Measurements from ENCODE around the gene RAG1. TPM values are rescaled to one million over a fixed set of nuclear protein-coding genes. Genes with fewer than 3 reads are reported as not detected.
A peak's percentile ranks its signal among the peaks of the same experiment; 100 is the strongest.

RAG1 gene
- total and polyA plus RNA-seq, 9 donors: 5.8 to 12.4 (median 8.5) TPM

DNA sequence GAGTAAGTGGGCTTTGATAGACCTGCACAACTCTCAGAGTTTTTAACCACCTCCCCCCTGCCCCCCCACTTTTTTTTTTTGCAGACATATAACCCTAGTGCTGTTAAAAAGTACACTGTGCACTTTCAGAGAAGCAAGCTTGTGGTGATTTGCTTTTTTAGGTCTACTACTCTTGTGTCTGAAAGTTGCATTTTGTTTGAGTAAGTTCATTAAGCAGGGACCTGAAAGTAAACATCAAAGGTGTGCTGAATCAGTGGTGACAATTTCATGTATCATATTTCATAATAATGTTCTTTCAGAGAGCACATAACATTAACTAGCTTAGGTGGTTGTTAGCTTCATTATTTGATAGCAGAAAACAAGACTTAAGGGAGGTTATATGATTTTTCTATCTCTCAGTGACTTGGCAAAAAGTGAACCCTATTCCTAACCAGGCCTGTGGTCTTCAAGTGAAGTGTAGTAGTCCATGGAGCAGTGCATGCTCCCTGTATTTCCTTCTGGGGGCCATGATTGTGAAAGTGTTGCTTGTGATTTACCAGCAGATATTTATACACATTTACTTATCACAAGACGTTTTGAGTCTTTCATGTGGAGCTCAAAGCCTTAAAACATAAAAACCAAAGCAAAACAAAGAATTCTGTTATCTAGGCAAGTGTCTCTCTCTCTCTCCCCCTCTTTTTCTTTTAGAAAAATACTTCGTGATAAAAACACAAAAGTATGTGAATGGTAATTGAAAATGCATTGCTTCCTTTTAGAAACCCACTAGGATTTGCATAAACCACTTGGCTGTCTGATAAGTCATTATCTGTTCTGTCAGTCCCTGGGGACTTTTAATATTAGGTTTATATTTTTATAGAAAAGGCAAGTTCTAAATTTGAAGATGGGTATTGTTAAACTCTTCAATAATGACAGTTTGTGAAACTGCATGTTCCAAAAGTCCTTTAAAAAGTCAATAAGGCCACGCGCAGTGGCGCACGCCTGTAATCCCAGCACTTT lies 37.7 kb downstream of the RAG1 start:
- Histone ChIP-seq H3K36me3 (ENCODE audit: control insufficient read depth, insufficient read depth, low read length) (no peaks in the 10 kb centered on the region), H3K27me3 (ENCODE audit: control insufficient read depth, insufficient read depth, low read length) (no peaks in the 10 kb centered on the region), H3K4me1 (ENCODE audit: control insufficient read depth, insufficient read depth, low read length) (no peaks in the 10 kb centered on the region), H3K4me3 (ENCODE audit: low read length) (no peak overlapping the region), H3K27ac (ENCODE audit: low read length) (no peak overlapping the region), H3K9me3 (replicated peaks; ENCODE audit: control insufficient read depth, low read depth, low read length) (no peaks in the 10 kb centered on the region)
- WGBS (ENCODE audit: insufficient coverage): 94% methylated on average over 4 of the region's 6 CpGs
- no peak for DNase-seq

DNA sequence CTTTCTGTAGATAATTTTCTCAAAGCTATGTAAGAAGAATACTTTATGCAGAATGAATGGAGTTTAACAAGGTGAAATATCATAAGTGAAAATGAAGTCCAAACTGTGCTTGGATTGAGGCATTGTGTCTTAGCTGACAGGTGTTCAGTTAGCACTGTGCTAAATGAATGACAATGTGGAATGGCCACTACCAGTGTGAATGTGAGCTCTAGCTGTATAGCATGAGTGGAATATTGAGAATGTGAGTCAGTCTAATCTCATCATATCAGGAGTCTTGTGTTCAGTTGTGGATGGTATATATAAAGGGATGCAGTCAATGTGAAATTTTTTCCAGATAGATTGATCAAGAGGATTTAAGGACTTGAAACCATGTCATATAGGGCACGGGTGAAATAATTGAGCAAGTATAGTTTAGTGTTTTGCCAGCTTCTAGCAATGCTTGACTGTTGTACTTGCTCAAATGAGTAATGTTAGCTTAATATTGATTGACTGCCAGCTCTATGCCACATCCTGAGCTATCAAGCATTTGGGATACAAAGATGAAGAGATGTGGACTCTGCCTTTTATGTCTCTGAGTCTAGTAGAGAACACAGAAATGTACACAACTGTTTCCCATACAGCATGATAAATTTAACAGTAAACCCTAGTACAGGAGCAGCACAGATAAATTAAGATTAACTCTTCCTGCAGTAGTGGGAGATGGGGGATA lies 40.8 kb downstream of the RAG1 start:
- Histone ChIP-seq H3K4me1 (ENCODE audit: control insufficient read depth, insufficient read depth, low read length) (no peaks in the 10 kb centered on the region), H3K27me3 (ENCODE audit: control insufficient read depth, insufficient read depth, low read length) (no peaks in the 10 kb centered on the region), H3K4me3 (ENCODE audit: low read length) (no peak overlapping the region), H3K36me3 (ENCODE audit: control insufficient read depth, insufficient read depth, low read length) (peaks cover 4% of the 10 kb centered on the region), H3K9me3 (replicated peaks; ENCODE audit: control insufficient read depth, low read depth, low read length) (no peaks in the 10 kb centered on the region), H3K27ac (ENCODE audit: low read length) (no peak overlapping the region)
- 89% methylated on average over 1 of the region's 1 CpG for WGBS (ENCODE audit: insufficient coverage)
- DNase-seq: no peak

DNA sequence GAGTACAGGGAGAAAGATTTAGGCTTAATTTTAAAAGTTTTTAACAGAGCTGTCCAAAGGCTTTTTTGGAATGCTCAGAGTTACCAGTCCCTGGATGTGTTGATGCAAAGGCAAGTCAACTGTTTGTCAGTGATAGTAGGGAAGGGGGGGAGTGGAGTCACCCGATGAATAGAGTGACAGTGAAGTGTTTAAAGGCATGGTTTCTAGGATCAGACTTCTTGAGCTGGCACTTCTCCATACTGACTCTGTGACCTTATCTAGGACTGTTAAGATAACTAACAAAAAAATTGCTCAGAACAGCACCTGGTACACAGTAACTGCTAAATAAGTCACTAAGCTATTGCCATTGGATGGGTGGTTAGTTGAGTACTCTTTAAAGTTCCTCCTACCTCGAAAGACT lies 41.6 kb downstream of the RAG1 start:
- DNase-seq: no peak

DNA sequence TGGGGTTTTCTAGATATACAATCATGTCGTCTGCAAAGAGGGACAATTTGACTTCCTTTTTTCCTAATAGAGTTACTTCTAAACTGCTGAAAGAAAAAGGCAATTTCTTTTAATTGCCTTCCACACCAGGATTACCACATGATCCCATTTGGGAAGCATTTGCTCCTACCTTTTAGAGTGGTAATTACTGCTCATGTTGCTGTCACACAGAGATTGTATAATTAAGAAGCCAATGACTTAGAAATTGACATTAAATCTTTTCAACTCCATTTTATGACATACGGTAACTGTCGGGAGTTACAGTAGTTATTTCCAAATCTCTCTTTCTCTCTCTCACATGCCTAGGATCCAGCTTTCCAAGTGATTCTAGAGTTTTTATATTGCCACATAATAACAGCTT lies 48.0 kb downstream of the RAG1 start:
- Histone ChIP-seq H3K36me3 (ENCODE audit: control insufficient read depth, insufficient read depth, low read length) (peaks cover 4% of the 10 kb centered on the region), H3K4me1 (ENCODE audit: control insufficient read depth, insufficient read depth, low read length) (peaks cover 6% of the 10 kb centered on the region), H3K4me3 (ENCODE audit: low read length) (no peak overlapping the region), H3K27me3 (ENCODE audit: control insufficient read depth, insufficient read depth, low read length) (no peaks in the 10 kb centered on the region), H3K27ac (ENCODE audit: low read length) (no peak overlapping the region), H3K9me3 (replicated peaks; ENCODE audit: control insufficient read depth, low read depth, low read length) (no peaks in the 10 kb centered on the region)
- DNase-seq: no peak
- no CpG with 5 or more reads among the region's 3 CpGs for WGBS (ENCODE audit: insufficient coverage)

More for the DNA sequence above, 41.6 kb downstream of the RAG1 start:
- H3K36me3 ChIP-seq (ENCODE audit: control insufficient read depth, insufficient read depth, low read length): peaks cover 4% of the 10 kb centered on the region
- H3K9me3 ChIP-seq (replicated peaks; ENCODE audit: control insufficient read depth, low read depth, low read length): no peaks in the 10 kb centered on the region
- H3K27me3 ChIP-seq (ENCODE audit: control insufficient read depth, insufficient read depth, low read length): no peaks in the 10 kb centered on the region
- H3K4me1 ChIP-seq (ENCODE audit: control insufficient read depth, insufficient read depth, low read length): no peaks in the 10 kb centered on the region
- no peak overlapping the region for H3K4me3 ChIP-seq (ENCODE audit: low read length)
- H3K27ac ChIP-seq (ENCODE audit: low read length): no peak overlapping the region
- WGBS (ENCODE audit: insufficient coverage): no CpG with 5 or more reads among the region's 2 CpGs

DNA sequence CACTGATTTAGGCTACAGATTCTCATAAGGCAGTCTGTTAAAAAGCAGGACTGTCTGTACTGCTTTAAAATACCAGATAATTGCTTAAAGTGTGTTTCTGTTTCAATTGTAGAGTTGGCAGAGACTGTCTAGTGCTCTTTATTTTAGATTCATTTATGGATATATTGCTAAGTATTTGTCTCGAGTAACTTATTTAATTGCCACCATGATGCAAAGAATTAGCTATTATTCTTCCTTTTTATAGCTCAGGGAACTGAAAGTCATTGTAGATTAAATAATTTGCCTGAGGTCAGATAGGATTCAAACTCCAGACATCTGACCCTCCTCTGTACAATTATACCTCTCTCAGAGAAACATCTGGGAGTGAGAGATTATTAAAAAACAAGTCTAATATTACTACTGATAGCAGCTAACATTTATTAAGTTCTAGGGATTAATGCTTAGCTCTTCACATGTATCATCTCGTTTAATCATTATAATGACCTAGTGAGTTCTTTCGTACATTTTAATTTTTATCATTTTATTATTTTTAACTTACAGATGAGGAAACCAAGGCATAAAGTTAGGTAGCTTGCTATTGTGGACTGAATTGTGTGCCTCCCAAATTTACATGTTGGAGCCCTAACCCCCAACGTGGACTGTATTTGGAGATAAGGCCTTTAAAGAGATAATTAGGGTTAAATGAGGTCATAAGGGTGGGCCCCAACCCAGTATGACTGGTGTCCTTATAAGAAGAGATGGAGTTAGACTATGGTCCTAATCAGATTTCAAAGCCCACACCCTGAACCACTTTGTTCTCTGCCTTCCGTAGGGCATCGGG lies 49.9 kb downstream of the RAG1 start:
- Histone ChIP-seq H3K36me3 (ENCODE audit: control insufficient read depth, insufficient read depth, low read length) (no peaks in the 10 kb centered on the region), H3K4me1 (ENCODE audit: control insufficient read depth, insufficient read depth, low read length) (peaks cover 6% of the 10 kb centered on the region), H3K9me3 (replicated peaks; ENCODE audit: control insufficient read depth, low read depth, low read length) (no peaks in the 10 kb centered on the region), H3K4me3 (ENCODE audit: low read length) (no peak overlapping the region), H3K27ac (ENCODE audit: low read length) (no peak overlapping the region), H3K27me3 (ENCODE audit: control insufficient read depth, insufficient read depth, low read length) (no peaks in the 10 kb centered on the region)
- WGBS (ENCODE audit: insufficient coverage): no CpG with 5 or more reads among the region's 6 CpGs
- no peak for DNase-seq

DNA sequence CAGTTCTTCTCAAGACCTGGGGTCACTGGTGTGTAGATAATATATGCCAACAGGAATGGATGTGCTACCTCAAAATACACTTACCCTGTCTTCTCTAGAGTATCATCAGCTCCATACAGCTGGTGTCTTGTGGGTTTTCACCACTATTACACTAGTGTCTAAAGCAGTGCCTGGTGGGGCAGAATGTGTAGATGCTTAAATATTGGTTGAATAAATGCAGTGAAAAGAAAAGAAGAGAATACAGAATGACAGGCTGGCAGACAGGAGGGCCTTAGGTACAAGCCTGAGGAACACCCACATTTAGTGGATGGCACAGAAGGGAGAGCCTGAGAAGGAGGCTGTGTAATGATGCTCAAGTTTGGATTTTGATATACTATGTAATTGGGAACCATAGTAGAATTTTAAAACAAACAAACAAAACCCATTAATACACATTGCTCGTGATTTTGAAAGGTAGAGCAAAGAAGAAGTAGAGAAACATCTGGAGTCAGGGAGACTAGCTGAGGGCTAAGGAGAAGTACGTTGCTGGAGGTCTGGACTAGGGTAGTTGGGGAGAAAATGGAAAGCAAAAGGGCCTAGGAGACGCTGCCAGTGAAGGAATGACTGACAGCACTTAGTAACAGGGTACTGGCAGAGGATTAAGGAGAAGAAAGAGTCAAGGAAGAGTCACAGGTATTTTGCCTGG lies 50.7 kb downstream of the RAG1 start:
- no peak overlapping the region for H3K27ac ChIP-seq (ENCODE audit: low read length)
- WGBS (ENCODE audit: insufficient coverage): 50% methylated on average over 2 of the region's 3 CpGs
- peaks cover 6% of the 10 kb centered on the region for H3K4me1 ChIP-seq (ENCODE audit: control insufficient read depth, insufficient read depth, low read length)
- H3K4me3 ChIP-seq (ENCODE audit: low read length): no peak overlapping the region
- no peaks in the 10 kb centered on the region for H3K36me3 ChIP-seq (ENCODE audit: control insufficient read depth, insufficient read depth, low read length)
- no peaks in the 10 kb centered on the region for H3K27me3 ChIP-seq (ENCODE audit: control insufficient read depth, insufficient read depth, low read length)
- no peak for DNase-seq
- no peaks in the 10 kb centered on the region for H3K9me3 ChIP-seq (replicated peaks; ENCODE audit: control insufficient read depth, low read depth, low read length)

DNA sequence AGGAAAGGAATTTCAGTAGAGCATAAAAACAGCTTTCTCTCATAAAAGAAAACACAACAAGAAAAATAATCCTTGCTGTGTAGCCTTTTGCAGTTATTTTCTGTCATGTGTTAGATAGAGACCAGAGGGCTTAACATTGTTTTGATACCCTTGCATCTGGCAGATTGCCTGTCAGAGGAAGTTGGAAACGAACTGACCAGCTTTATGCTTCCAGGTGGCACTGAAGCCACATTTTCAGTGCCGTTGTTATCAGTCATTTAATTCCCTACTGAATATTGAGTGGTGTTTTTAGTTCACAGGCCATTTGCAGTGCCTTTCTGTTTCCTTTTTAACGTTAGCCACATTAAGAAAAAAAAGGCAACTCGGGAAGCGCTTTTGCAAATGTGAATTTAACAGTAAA lies 51.7 kb downstream of the RAG1 start:
- 0% methylated on average over 1 of the region's 5 CpGs for WGBS (ENCODE audit: insufficient coverage)
- DNase-seq: peak; percentile 47
- Histone ChIP-seq H3K27me3 (ENCODE audit: control insufficient read depth, insufficient read depth, low read length) (no peaks in the 10 kb centered on the region), H3K4me1 (ENCODE audit: control insufficient read depth, insufficient read depth, low read length) (peaks cover 6% of the 10 kb centered on the region), H3K9me3 (replicated peaks; ENCODE audit: control insufficient read depth, low read depth, low read length) (no peaks in the 10 kb centered on the region), H3K36me3 (ENCODE audit: control insufficient read depth, insufficient read depth, low read length) (peaks cover 2% of the 10 kb centered on the region), H3K4me3 (ENCODE audit: low read length) (no peak overlapping the region), H3K27ac (ENCODE audit: low read length) (no peak overlapping the region)

DNA sequence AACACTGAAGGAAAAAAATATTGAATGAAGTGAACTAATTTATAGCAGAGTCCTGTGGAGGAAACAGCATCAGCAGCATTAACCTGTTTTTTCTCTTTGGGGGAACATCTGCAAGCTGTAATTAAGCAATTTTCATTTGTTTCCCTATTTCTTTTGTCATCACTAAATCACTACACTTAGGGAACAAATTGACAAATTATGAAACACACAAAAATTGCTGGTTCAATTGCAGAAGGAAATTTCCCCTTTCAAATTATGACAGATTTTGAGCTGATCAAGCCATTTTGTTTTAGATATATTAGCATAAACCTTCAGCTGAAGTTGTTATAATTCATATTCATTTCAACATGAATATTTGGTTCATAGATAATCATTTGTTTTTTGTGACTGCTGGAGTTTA lies 52.4 kb downstream of the RAG1 start:
- no peak for DNase-seq
- Histone ChIP-seq H3K4me1 (ENCODE audit: control insufficient read depth, insufficient read depth, low read length) (peaks cover 6% of the 10 kb centered on the region), H3K9me3 (replicated peaks; ENCODE audit: control insufficient read depth, low read depth, low read length) (no peaks in the 10 kb centered on the region), H3K27ac (ENCODE audit: low read length) (no peak overlapping the region), H3K36me3 (ENCODE audit: control insufficient read depth, insufficient read depth, low read length) (peaks cover 2% of the 10 kb centered on the region), H3K27me3 (ENCODE audit: control insufficient read depth, insufficient read depth, low read length) (no peaks in the 10 kb centered on the region), H3K4me3 (ENCODE audit: low read length) (no peak overlapping the region)

DNA sequence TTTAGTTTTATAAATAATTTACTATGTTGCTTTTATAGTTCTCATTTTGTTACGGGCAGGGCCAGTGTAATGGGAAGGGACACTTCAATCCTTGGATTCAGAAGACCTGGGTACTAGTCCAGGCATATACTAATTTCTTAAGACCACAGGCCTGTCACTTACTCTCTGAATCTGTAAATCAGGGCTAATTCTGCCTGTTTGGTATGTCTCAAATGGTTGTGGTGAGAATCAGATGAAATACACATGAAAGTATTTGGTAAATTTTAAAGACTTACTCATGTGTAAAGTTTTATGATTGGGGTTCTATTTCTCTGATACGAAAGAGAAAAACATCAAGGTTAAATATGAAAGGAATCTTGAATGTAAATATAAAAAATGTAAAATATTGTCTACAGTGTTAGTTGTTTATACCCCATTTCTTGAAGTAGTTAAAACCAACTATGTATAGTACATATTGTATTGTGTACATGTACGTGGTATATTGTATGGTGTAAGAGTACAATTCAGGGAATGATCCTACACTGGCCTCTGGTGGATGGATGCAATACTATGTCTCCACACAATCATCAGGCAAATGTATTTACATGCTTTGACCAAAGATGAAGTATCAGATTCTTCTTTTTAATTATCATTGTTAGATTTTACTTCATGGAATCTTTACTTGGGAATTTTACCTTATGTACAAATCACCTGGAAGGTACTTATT lies 54.8 kb downstream of the RAG1 start:
- no CpG with 5 or more reads among the region's 3 CpGs for WGBS (ENCODE audit: insufficient coverage)
- DNase-seq: peak; percentile 43
- no peaks in the 10 kb centered on the region for H3K9me3 ChIP-seq (replicated peaks; ENCODE audit: control insufficient read depth, low read depth, low read length)
- H3K27ac ChIP-seq (ENCODE audit: low read length): no peak overlapping the region
- H3K36me3 ChIP-seq (ENCODE audit: control insufficient read depth, insufficient read depth, low read length): peaks cover 2% of the 10 kb centered on the region
- H3K4me1 ChIP-seq (ENCODE audit: control insufficient read depth, insufficient read depth, low read length): peaks cover 8% of the 10 kb centered on the region
- H3K4me3 ChIP-seq (ENCODE audit: low read length): no peak overlapping the region
- no peaks in the 10 kb centered on the region for H3K27me3 ChIP-seq (ENCODE audit: control insufficient read depth, insufficient read depth, low read length)
